Bronchial epithelial cell (primary cell): Measurements from ENCODE around the gene CSNK1G1. TPM values are rescaled to one million over a fixed set of nuclear protein-coding genes. Genes with fewer than 3 reads are reported as not detected.

Experiments
- DNase-seq: peaks from one replicate; pipeline ENCODE4 v3.0.0-alpha.2; 2010; ENCODE audit warnings: low read depth
- FAIRE-seq: peaks from 2 replicates; lab custom pipeline; 2011; peaks lifted over from hg19 to GRCh38; lab: Jason Lieb, UNC
- H3K27me3 ChIP-seq: 2 replicates; pipeline ENCODE4 v1.5.1; 2011; ENCODE audit warnings: low read length; ENCODE audit not compliant: control insufficient read depth, insufficient read depth
- H3K36me3 ChIP-seq: 2 replicates; pipeline ENCODE4 v1.5.1; 2011; ENCODE audit warnings: low read length; ENCODE audit not compliant: control insufficient read depth, insufficient read depth
- H3K4me3 ChIP-seq: 2 replicates; pipeline ENCODE4 v1.5.1; 2011; ENCODE audit warnings: mild to moderate bottlenecking, low read depth, low read length, control low read depth
- total RNA-seq: library from RNA; depleted of rRNA; stranded (reverse); fragments of >200 nt; gene quantifications from 2 replicates; pipeline ENCODE4 v1.2.1, GENCODE V29; 2014
- TF ChIP-seq, protein P1 (sequence below): IDR thresholded peaks from 2 replicates; pipeline ENCODE4 v1.5.1; 2011; ENCODE audit warnings: mild to moderate bottlenecking, moderate library complexity, low read length, control low read depth, inconsistent platforms; ENCODE audit not compliant: insufficient read depth, severe bottlenecking

The CSNK1G1 gene
- total RNA-seq, 1 donor from 2014 or later = 26.3 TPM

DNA sequence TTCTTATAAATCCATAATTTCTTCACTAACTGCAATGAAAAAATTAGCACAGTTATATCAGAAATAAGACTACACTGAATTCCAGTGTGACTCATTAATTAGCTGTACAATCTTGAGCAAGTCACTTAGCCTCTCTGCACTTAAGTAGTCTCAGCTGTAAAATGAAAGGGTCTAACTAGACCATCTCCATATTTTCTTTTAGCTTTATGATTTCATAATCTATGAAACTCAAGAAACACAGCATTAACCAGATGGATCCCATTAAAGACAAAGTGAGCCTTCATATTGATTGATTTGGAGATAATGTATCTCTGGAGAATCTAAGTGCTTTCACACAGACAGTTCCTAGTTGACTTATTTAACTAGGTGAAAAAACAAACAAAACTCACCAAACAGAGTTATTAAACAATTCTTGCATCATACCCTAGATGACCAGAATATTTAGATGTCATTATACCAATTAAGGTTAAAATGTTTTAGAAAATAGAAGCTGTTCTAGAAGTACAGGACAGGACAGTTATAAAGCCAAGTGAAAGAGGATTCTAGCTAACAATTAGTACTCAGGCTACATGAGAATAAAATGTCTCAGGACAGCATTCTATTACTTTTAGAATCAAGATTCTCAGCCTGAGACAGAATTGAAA is 11.2 kb downstream of the CSNK1G1 start:
- no peak overlapping the region for H3K4me3 ChIP-seq
- no peaks in the 10 kb centered on the region for H3K27me3 ChIP-seq
- TF ChIP-seq, protein P1, sequence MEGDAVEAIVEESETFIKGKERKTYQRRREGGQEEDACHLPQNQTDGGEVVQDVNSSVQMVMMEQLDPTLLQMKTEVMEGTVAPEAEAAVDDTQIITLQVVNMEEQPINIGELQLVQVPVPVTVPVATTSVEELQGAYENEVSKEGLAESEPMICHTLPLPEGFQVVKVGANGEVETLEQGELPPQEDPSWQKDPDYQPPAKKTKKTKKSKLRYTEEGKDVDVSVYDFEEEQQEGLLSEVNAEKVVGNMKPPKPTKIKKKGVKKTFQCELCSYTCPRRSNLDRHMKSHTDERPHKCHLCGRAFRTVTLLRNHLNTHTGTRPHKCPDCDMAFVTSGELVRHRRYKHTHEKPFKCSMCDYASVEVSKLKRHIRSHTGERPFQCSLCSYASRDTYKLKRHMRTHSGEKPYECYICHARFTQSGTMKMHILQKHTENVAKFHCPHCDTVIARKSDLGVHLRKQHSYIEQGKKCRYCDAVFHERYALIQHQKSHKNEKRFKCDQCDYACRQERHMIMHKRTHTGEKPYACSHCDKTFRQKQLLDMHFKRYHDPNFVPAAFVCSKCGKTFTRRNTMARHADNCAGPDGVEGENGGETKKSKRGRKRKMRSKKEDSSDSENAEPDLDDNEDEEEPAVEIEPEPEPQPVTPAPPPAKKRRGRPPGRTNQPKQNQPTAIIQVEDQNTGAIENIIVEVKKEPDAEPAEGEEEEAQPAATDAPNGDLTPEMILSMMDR = no peak
- H3K36me3 ChIP-seq = peaks cover 6% of the 10 kb centered on the region
- DNase-seq (peak; percentile 67), FAIRE-seq (no peak)

DNA sequence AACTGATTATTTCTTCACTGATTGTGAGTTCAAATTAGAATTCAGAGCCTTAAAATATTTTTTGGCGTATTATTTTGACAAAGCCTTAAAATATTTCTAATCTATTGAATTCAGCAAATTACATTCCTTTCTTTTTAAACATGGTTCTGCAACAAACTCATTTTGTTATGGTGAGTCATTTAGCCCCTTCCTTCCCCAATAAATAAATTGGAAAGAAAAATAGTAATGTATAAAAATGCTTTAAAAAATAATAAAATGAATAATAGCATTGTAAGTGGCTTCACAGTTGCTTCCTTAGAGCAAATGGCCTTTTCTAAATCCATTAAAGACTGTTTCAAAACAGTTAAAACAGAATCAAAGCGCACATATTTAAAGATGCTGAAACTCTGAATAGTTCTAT is 12.1 kb downstream of the CSNK1G1 start:
- TF ChIP-seq, protein P1 = no peak
- no peak for FAIRE-seq
- no peak for DNase-seq

DNA sequence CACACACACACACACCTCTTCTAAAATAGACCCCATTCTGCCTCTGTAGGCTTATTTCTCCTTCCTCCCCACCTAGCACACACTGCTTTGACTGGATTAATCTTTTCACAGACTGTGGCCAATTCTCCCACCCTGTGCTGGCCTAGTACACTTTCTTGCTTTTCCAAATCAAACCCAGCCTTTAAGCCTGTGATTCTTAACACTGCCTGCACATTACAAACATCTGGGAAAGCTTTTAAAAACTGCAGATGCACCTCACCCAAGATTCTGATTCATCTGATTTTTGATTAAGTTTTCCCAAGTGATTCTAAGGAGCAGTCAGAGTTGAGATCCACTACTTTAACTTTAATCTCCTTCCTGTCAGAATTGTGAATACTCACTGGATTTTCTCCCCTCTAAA is 12.8 kb downstream of the CSNK1G1 start:
- H3K27me3 ChIP-seq = no peaks in the 10 kb centered on the region
- no peak overlapping the region for H3K4me3 ChIP-seq
- peaks cover 3% of the 10 kb centered on the region for H3K36me3 ChIP-seq
- TF ChIP-seq, protein P1 = no peak
- DNase-seq (no peak), FAIRE-seq (no peak)

More for the DNA sequence above, 12.1 kb downstream of the CSNK1G1 start:
- Histone ChIP-seq H3K36me3 (peaks cover 3% of the 10 kb centered on the region), H3K27me3 (no peaks in the 10 kb centered on the region), H3K4me3 (no peak overlapping the region)

- FAIRE-seq = no peak
- Histone ChIP-seq H3K27me3 (no peaks in the 10 kb centered on the region), H3K4me3 (no peak overlapping the region), H3K36me3 (peaks cover 3% of the 10 kb centered on the region)
- no peak for DNase-seq
- TF ChIP-seq, protein P1 = no peak
These were observed 14.0 kb downstream of the CSNK1G1 start for GRCh38 chr15:64341961-64342360.

DNA sequence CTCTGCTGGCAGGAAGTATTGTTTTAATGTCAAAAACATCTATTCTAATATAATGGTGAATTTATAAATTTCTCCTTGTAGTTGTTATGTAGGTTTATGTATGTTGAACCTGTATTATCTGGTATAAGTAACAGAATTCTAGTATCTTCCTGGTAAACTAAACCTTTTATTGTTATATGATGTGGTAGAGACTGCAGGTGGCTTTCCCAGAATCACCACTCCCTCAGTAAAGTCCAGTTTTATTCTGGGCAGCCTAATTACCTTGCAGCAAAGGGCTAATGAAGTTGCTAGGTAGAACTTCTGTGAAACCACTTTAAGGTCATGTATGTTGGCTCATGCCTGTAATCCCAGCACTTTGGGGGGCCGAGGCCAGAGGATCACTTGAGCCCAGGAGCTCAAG is 15.6 kb downstream of the CSNK1G1 start:
- no peak overlapping the region for H3K4me3 ChIP-seq
- peaks cover 3% of the 10 kb centered on the region for H3K36me3 ChIP-seq
- TF ChIP-seq, protein P1 = no peak
- DNase-seq (no peak), FAIRE-seq (no peak)
- no peaks in the 10 kb centered on the region for H3K27me3 ChIP-seq

DNA sequence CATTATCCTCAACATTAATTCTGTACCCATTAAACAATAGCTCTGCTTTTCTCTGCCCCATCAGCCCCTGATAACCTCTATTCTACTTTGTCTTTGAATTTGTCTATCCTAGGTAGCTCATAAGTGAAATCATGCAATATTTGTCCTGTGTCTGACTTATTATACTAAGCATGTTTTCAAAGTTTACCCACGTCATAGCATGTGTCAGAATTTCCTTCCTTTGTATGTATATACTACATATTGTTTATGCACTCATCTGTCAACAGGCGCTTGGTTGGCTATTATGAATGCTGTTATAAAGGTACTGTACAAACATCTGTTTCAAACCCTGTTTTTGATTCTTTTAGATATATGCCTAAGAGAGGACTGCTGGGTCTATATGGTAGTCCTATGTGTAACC is 18.2 kb downstream of the CSNK1G1 start:
- TF ChIP-seq, protein P1 = no peak
- peaks cover 1% of the 10 kb centered on the region for H3K36me3 ChIP-seq
- no peaks in the 10 kb centered on the region for H3K27me3 ChIP-seq
- H3K4me3 ChIP-seq = no peak overlapping the region
- DNase-seq = peak; percentile 48
- no peak for FAIRE-seq
